H1 (cell line): Measurements from ENCODE around the gene TBPL2. TPM values are rescaled to one million over a fixed set of nuclear protein-coding genes. Genes with fewer than 3 reads are reported as not detected.

Source experiments
- CTCF ChIA-PET: fragments of 300-600 bp; sonication (Branson Sonifier 250); formaldehyde crosslinking; loops from one replicate; lab custom pipeline; 2021; ENCODE audit not compliant: partially characterized antibody; lab: Charles Lee
- POLR2A ChIA-PET: fragments of 300-600 bp; sonication (Branson Sonifier 250); formaldehyde crosslinking; loops from one replicate; lab custom pipeline; 2021; ENCODE audit warnings: inconsistent platforms; ENCODE audit not compliant: partially characterized antibody; lab: Charles Lee
- DNase-seq, 2 experiments: peaks; one replicate each; pipeline versions ENCODE4 v3.0.0 to v3.0.0-alpha.2; 2010 to 2022; ENCODE audit warnings: low spot score in 2 of 2, low read depth in 1 of 2, mixed read lengths in 1 of 2
- FAIRE-seq: peaks from 2 replicates; lab custom pipeline; 2011; peaks lifted over from hg19 to GRCh38; lab: Jason Lieb, UNC
- H2AFZ ChIP-seq: 2 replicates; pipeline ENCODE4 v1.8.1; 2012; ENCODE audit warnings: low read length, inconsistent platforms
- H2AK5ac ChIP-seq: 2 replicates; pipeline ENCODE4 v1.6.1; 2013; ENCODE audit warnings: low read depth, low read length
- H2BK120ac ChIP-seq: replicated peaks from 2 replicates; pipeline ENCODE3; 2013; ENCODE audit warnings: low read depth, low read length, inconsistent platforms
- H2BK12ac ChIP-seq: 2 replicates; pipeline ENCODE4 v1.6.1; 2013; ENCODE audit warnings: low read depth, low read length
- H2BK15ac ChIP-seq: 2 replicates; pipeline ENCODE4 v1.6.1; 2013; ENCODE audit warnings: low read length
- H2BK20ac ChIP-seq: 2 replicates; pipeline ENCODE4 v1.6.1; 2013; ENCODE audit warnings: low read length
- H2BK5ac ChIP-seq: 2 replicates; pipeline ENCODE4 v1.6.1; 2013; ENCODE audit warnings: low read depth, low read length
- H3K14ac ChIP-seq: 2 replicates; pipeline ENCODE4 v1.6.1; 2013; ENCODE audit warnings: inconsistent platforms; ENCODE audit not compliant: insufficient read length
- H3K18ac ChIP-seq: 2 replicates; pipeline ENCODE4 v1.6.1; 2013; ENCODE audit warnings: low read length; ENCODE audit errors: extremely low read depth
- H3K23ac ChIP-seq: 2 replicates; pipeline ENCODE4 v1.6.1; 2013; ENCODE audit warnings: inconsistent platforms; ENCODE audit not compliant: insufficient read length
- H3K23me2 ChIP-seq: 2 replicates; pipeline ENCODE4 v1.6.1; 2013; ENCODE audit warnings: low read depth, low read length
- H3K27ac ChIP-seq: 2 replicates; pipeline ENCODE4 v1.6.1; 2011; ENCODE audit warnings: low read depth, low read length, inconsistent platforms
- H3K27me3 ChIP-seq, 4 experiments: replicated peaks in 1 of 4; 1 replicate in 1 of 4; 2 replicates in 3 of 4; pipeline versions ENCODE4 v1.6.1 to v1.8.1; 2011 to 2013; ENCODE audit warnings: low read length in 3 of 4, mild to moderate bottlenecking in 3 of 4, inconsistent platforms in 2 of 4, mixed read lengths in 2 of 4, moderate library complexity in 1 of 4; ENCODE audit not compliant: control insufficient read depth in 3 of 4, insufficient read depth in 3 of 4; ENCODE audit errors: extremely low read depth in 1 of 4
- H3K36me3 ChIP-seq, 4 experiments: 2 replicates each; pipeline versions ENCODE4 v1.6.1 to v1.8.1; 2011 to 2013; ENCODE audit warnings: mild to moderate bottlenecking in 4 of 4, low read length in 3 of 4, moderate library complexity in 2 of 4, control low read depth in 1 of 4, inconsistent platforms in 1 of 4; ENCODE audit not compliant: insufficient read depth in 4 of 4, control insufficient read depth in 2 of 4
- H3K4ac ChIP-seq: replicated peaks from 2 replicates; pipeline ENCODE3; 2013; ENCODE audit warnings: low read length, low read depth, mixed read lengths, inconsistent platforms; ENCODE audit not compliant: insufficient read length
- H3K4me1 ChIP-seq, 4 experiments: replicated peaks in 1 of 4; 1 replicate in 1 of 4; 2 replicates in 3 of 4; pipeline versions ENCODE4 v1.6.1 to v1.8.1; 2011 to 2013; ENCODE audit warnings: low read length in 3 of 4, inconsistent platforms in 2 of 4, mixed read lengths in 1 of 4; ENCODE audit not compliant: insufficient read depth in 4 of 4, control insufficient read depth in 3 of 4
- H3K4me2 ChIP-seq, 2 experiments: 2 replicates each; pipeline versions ENCODE4 v1.6.1 to v1.8.1; 2011 to 2013; ENCODE audit warnings: low read depth in 2 of 2, low read length in 2 of 2, control low read depth in 1 of 2, inconsistent platforms in 1 of 2, mild to moderate bottlenecking in 1 of 2; ENCODE audit not compliant: insufficient read depth in 1 of 2
- H3K4me3 ChIP-seq, 4 experiments: fragments of 200-600, 300-600 bp in 1 of 4; sonication (generic), shearing (Covaris generic), sonication (Bioruptor Twin) in 1 of 4; 2 replicates each; pipeline versions ENCODE4 v1.5.1 to v1.8.1; 2011 to 2016; ENCODE audit warnings: low read length in 4 of 4, low read depth in 3 of 4, control low read depth in 2 of 4, inconsistent platforms in 2 of 4, mild to moderate bottlenecking in 2 of 4, mixed read lengths in 1 of 4, moderate library complexity in 1 of 4; ENCODE audit not compliant: insufficient read depth in 2 of 4; ENCODE audit errors: extremely low read depth in 1 of 4
- H3K56ac ChIP-seq: replicated peaks from 2 replicates; pipeline ENCODE3; 2013; ENCODE audit warnings: low read depth, mild to moderate bottlenecking, mixed read lengths, low read length, inconsistent platforms; ENCODE audit not compliant: insufficient read length
- H3K79me1 ChIP-seq: 2 replicates; pipeline ENCODE4 v1.6.1; 2013; ENCODE audit warnings: low read depth, low read length, control low read depth
- H3K79me2 ChIP-seq, 2 experiments: 2 replicates each; pipeline versions ENCODE4 v1.6.1 to v1.8.1; 2012 to 2013; ENCODE audit warnings: low read length in 2 of 2, mild to moderate bottlenecking in 2 of 2, inconsistent platforms in 1 of 2; ENCODE audit not compliant: insufficient read depth in 2 of 2, control insufficient read depth in 1 of 2
- H3K9ac ChIP-seq, 4 experiments: replicated peaks in 1 of 4; 1 replicate in 1 of 4; 2 replicates in 3 of 4; pipeline versions ENCODE4 v1.6.1 to v1.8.1; 2011 to 2013; ENCODE audit warnings: low read depth in 3 of 4, low read length in 3 of 4, control low read depth in 2 of 4, mild to moderate bottlenecking in 2 of 4, moderate library complexity in 2 of 4, inconsistent platforms in 1 of 4; ENCODE audit errors: extremely low read depth in 1 of 4
- H3K9me3 ChIP-seq, 2 experiments: 2 replicates each; pipeline versions ENCODE4 v1.6.1 to v1.8.1; 2012 to 2013; ENCODE audit warnings: mild to moderate bottlenecking in 2 of 2, moderate library complexity in 2 of 2, control low read depth in 1 of 2, inconsistent platforms in 1 of 2, low read depth in 1 of 2, low read length in 1 of 2, mixed read lengths in 1 of 2; ENCODE audit not compliant: insufficient read depth in 2 of 2
- H4K20me1 ChIP-seq, 2 experiments: replicated peaks in 1 of 2; 2 replicates each; pipeline versions ENCODE3 to v1.8.1; 2011 to 2013; ENCODE audit warnings: inconsistent platforms in 2 of 2, low read length in 2 of 2, mild to moderate bottlenecking in 1 of 2; ENCODE audit not compliant: insufficient read depth in 2 of 2, control insufficient read depth in 1 of 2
- H4K5ac ChIP-seq: 2 replicates; pipeline ENCODE4 v1.6.1; 2013; ENCODE audit warnings: low read length, low read depth, mixed read lengths, inconsistent platforms; ENCODE audit not compliant: insufficient read length
- H4K8ac ChIP-seq: 2 replicates; pipeline ENCODE4 v1.8.0; 2013; ENCODE audit warnings: mild to moderate bottlenecking, moderate library complexity, low read length, inconsistent platforms; ENCODE audit not compliant: insufficient read depth; ENCODE audit errors: extremely low read depth
- H4K91ac ChIP-seq: replicated peaks from 2 replicates; pipeline ENCODE3; 2013; ENCODE audit warnings: low read length, mixed read lengths, inconsistent platforms; ENCODE audit not compliant: insufficient read length
- BCL11A ChIP-seq, 2 experiments: IDR thresholded peaks; one replicate each; pipeline ENCODE4 v1.6.1; 2011; ENCODE audit warnings: low read depth in 2 of 2, low read length in 2 of 2, mild to moderate bottlenecking in 2 of 2
- JUN ChIP-seq: IDR thresholded peaks from 2 replicates; pipeline ENCODE4 v1.6.1; 2011; ENCODE audit warnings: low read depth, mild to moderate bottlenecking, improper control_type of control experiment, low read length
- POU5F1 ChIP-seq: IDR thresholded peaks from 2 replicates; pipeline ENCODE4 v1.6.1; 2011; ENCODE audit warnings: low read depth, mild to moderate bottlenecking, low read length, moderate library complexity
- WGBS, 2 experiments: shearing (Covaris generic) in 1 of 2; methylation state at CpG; one replicate each; pipeline versions ENCODE4 v1.1.6 to v1.1.7; 2013 to 2015; ENCODE audit warnings: low lambda C conversion rate in 2 of 2, mixed read lengths in 2 of 2, inconsistent platforms in 1 of 2, low coverage in 1 of 2, missing lambda C conversion rate in 1 of 2; ENCODE audit not compliant: insufficient replicate concordance in 2 of 2, insufficient coverage in 1 of 2, insufficient read length in 1 of 2; ENCODE audit errors: extremely low coverage in 1 of 2, missing lambda C conversion rate in 1 of 2; 5-methylcytosine and 5-hydroxymethylcytosine counted together
- polyA plus RNA-seq, 7 experiments: library from polyadenylated mRNA; depleted of rRNA in 3 of 7; stranded (reverse) in 5 of 7; unstranded in 2 of 7; fragments of >200 nt in 5 of 7; fragments of 200-250 nt in 2 of 7; gene quantifications; 1 replicate in 5 of 7; 2 replicates in 1 of 7; 4 replicates in 1 of 7; pipeline versions ENCODE4 v1.2.1 to v1.2.3, GENCODE V29; 2011 to 2013; ENCODE audit warnings: missing spikeins in 2 of 7, mixed read lengths in 2 of 7
- total RNA-seq: library from RNA; stranded (reverse); fragmentation: NEBNext Ultra II Directional; extraction: Animal tissue kit (Norgen Biotek cat#: 25700); gene quantifications from 2 replicates; pipeline ENCODE4 v1.2.1, GENCODE V29; 2021

The TBPL2 gene
- total and polyA plus RNA-seq, 2 of the 8 experiments (the other 6 are each of a cell fraction or from before 2014, with no cell fraction given), result 0.03 TPM; not detected in 1

DNA sequence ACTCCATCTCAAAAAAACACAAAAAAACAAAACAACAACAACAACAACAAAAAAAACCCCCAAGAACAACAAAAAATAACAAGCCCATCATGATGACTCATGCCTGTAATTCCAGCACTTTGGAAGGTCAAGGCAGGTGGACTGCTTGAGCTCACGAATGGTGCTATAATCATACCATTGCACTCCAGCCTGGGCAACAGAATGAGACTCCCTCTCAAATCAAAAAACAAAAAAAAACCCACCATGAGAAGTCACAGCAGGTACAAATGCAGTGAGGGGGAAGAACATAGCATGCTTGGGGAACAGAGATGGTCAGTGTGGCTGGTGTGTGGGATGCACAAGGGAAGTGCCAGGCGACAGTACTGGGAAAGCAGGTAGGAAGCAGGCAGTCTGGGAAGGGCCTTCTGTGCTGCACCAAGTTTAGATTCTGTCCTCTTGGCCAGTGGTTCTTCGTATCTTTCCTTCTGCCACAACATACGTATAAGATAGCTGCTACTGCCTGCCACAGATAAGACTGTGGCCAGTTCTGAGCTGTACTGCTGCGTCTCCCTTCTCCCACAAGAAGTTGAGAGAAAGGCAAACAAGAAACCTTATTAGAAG is 56.8 kb downstream of the TBPL2 start:
- peaks cover 8 to 26% (median 18%) of the 10 kb centered on the region in 4 experiments; a peak in 7 of 8 replicates for H3K36me3 ChIP-seq

More for the DNA sequence above, 56.8 kb downstream of the TBPL2 start:
- Histone ChIP-seq H2BK5ac (no peak overlapping the region), H3K14ac (no peak overlapping the region), H4K20me1 (peaks cover 0 to 3% of the 10 kb centered on the region in 2 experiments), H3K23me2 (no peaks in the 10 kb centered on the region), H3K23ac (no peak overlapping the region), H2BK120ac (no peak overlapping the region), H3K4me3 (no peak overlapping the region), H4K91ac (no peak overlapping the region), H2AK5ac (no peak overlapping the region), H3K4ac (no peak overlapping the region), H3K27ac (no peak overlapping the region), H2BK12ac (no peak overlapping the region), H3K79me2 (no peaks in the 10 kb centered on the region), H3K56ac (no peak overlapping the region), H3K4me2 (no peak overlapping the region), H3K27me3 (no peaks in the 10 kb centered on the region), H3K9ac (no peak overlapping the region), H2BK15ac (no peak overlapping the region), H3K79me1 (no peaks in the 10 kb centered on the region), H2AFZ (no peak overlapping the region), H4K5ac (no peak overlapping the region), H3K18ac (no peak overlapping the region), H4K8ac (no peak overlapping the region), H2BK20ac (no peak overlapping the region), H3K4me1 (no peaks in the 10 kb centered on the region), H3K9me3 (no peaks in the 10 kb centered on the region)
- DNase-seq (no peak), FAIRE-seq (no peak)
- POLR2A ChIA-PET, result no interaction called here
- TF ChIP-seq JUN (no peak), POU5F1 (no peak), BCL11A (IDR thresholded peaks at IDR 0.05; ENCODE audit: low read depth in 2 of 2, low read length in 2 of 2) (no peak)
- CTCF ChIA-PET, result interaction anchor here (0.6 kb wide), 1 partner anchor 376 kb away, joined by 3 read pairs; no protein-coding TSS in a partner anchor
- WGBS, 2 experiments, result 89% methylated on average over 5 of the region's 5 CpGs; no CpG with 5 or more reads in 1 of the 2 experiments
